SK-N-SH treated with all-trans-retinoic acid at 6 μM for 48 hours (cell line): Measurements from ENCODE around the gene MMP2.

ENCODE experiments used
- ARNTL ChIP-seq: fragments of 450-650 bp; formaldehyde crosslinking; IDR thresholded peaks from 2 replicates; pipeline ENCODE4 v1.5.0; 2020; ENCODE audit warnings: low read depth, mild to moderate bottlenecking, moderate library complexity, borderline replicate concordance
- BACH2 ChIP-seq: fragments of 250-450 bp; sonication (Bioruptor Pico); IDR thresholded peaks from 2 replicates; pipeline ENCODE4 v1.9.0; 2021; ENCODE audit warnings: mild to moderate bottlenecking, borderline replicate concordance
- CREB5 ChIP-seq: fragments of 250-450 bp; sonication (Bioruptor Pico); IDR thresholded peaks from 2 replicates; pipeline ENCODE4 v1.5.1; 2020; ENCODE audit warnings: low read depth, mild to moderate bottlenecking, moderate library complexity
- CSDC2 ChIP-seq: fragments of 250-450 bp; sonication (Bioruptor Pico); IDR thresholded peaks from 2 replicates; pipeline ENCODE4 v1.5.0; 2020; ENCODE audit warnings: mild to moderate bottlenecking, moderate library complexity
- GLIS3 ChIP-seq: fragments of 250-450 bp; sonication (Bioruptor Pico); IDR thresholded peaks from 2 replicates; pipeline ENCODE4 v1.5.0; 2020; ENCODE audit warnings: mild to moderate bottlenecking, moderate library complexity
- ISL1 ChIP-seq: fragments of 250-450 bp; sonication (Bioruptor Pico); IDR thresholded peaks from 2 replicates; pipeline ENCODE4 v2.1.2; 2022; ENCODE audit warnings: mild to moderate bottlenecking, moderate library complexity
- POU6F1 ChIP-seq: fragments of 250-450 bp; sonication (Bioruptor Pico); IDR thresholded peaks from 2 replicates; pipeline ENCODE4 v1.8.0; 2021; ENCODE audit warnings: low read depth, mild to moderate bottlenecking, moderate library complexity, borderline replicate concordance
- SNAI2 ChIP-seq: fragments of 250-450 bp; sonication (Bioruptor Pico); IDR thresholded peaks from 2 replicates; pipeline ENCODE4 v1.5.0; 2020; ENCODE audit warnings: mild to moderate bottlenecking, moderate library complexity
- TCF4 ChIP-seq: fragments of 250-450 bp; sonication (Bioruptor Pico); IDR thresholded peaks from 2 replicates; pipeline ENCODE4 v1.8.0; 2021; ENCODE audit warnings: mild to moderate bottlenecking, moderate library complexity, borderline replicate concordance
- ZFP3 ChIP-seq: fragments of 250-450 bp; sonication (Bioruptor Pico); IDR thresholded peaks from 2 replicates; pipeline ENCODE4 v1.5.0; 2020; ENCODE audit warnings: mild to moderate bottlenecking, moderate library complexity
- ZNF8 ChIP-seq: fragments of 450-650 bp; formaldehyde crosslinking; IDR thresholded peaks from 2 replicates; pipeline ENCODE4 v1.5.0; 2020; ENCODE audit warnings: mild to moderate bottlenecking, moderate library complexity
- TF ChIP-seq, protein P1 (sequence below): fragments of 250-450 bp; sonication (Bioruptor Pico); IDR thresholded peaks from 2 replicates; pipeline ENCODE4 v1.5.0; 2020; ENCODE audit warnings: mild to moderate bottlenecking, moderate library complexity

DNA sequence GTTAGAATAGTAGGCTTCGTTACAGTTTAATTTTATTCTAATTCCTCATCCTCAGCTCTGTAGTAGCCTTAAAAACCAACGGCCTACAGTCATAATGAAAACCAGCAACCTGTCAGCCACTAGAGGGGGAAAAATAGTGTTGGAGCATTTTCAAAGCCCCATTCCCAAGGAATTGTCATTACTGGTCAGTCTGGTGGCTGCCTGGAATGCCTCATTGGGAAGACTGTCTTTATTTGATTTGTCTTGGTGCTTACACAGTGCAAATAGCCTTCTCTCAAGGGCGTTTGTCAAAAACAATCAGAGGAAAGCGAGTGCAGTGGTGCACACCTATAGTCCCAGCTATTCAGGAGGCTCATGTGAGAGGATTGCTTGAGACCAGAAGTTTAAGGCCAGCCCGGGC lies 34.6 kb downstream of the MMP2 start:
- TF ChIP-seq ZFP3 (CRISPR knock-in tag) (no peak), ZNF8 (CRISPR knock-in tag) (no peak), ISL1 (CRISPR knock-in tag) (no peak), GLIS3 (CRISPR knock-in tag) (no peak), CREB5 (CRISPR knock-in tag) (no peak), TCF4 (no peak), ARNTL (no peak), CSDC2 (CRISPR knock-in tag) (no peak), SNAI2 (CRISPR knock-in tag) (no peak), POU6F1 (CRISPR knock-in tag) (no peak), BACH2 (CRISPR knock-in tag) (no peak)
- TF ChIP-seq, protein P1, sequence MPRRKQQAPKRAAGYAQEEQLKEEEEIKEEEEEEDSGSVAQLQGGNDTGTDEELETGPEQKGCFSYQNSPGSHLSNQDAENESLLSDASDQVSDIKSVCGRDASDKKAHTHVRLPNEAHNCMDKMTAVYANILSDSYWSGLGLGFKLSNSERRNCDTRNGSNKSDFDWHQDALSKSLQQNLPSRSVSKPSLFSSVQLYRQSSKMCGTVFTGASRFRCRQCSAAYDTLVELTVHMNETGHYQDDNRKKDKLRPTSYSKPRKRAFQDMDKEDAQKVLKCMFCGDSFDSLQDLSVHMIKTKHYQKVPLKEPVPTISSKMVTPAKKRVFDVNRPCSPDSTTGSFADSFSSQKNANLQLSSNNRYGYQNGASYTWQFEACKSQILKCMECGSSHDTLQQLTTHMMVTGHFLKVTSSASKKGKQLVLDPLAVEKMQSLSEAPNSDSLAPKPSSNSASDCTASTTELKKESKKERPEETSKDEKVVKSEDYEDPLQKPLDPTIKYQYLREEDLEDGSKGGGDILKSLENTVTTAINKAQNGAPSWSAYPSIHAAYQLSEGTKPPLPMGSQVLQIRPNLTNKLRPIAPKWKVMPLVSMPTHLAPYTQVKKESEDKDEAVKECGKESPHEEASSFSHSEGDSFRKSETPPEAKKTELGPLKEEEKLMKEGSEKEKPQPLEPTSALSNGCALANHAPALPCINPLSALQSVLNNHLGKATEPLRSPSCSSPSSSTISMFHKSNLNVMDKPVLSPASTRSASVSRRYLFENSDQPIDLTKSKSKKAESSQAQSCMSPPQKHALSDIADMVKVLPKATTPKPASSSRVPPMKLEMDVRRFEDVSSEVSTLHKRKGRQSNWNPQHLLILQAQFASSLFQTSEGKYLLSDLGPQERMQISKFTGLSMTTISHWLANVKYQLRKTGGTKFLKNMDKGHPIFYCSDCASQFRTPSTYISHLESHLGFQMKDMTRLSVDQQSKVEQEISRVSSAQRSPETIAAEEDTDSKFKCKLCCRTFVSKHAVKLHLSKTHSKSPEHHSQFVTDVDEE: no peak
